SK-N-SH (cell line): Measurements from ENCODE around the gene KBTBD4. TPM values are rescaled to one million over a fixed set of nuclear protein-coding genes. Genes with fewer than 3 reads are reported as not detected.

Experiments used
- CTCF ChIA-PET: fragments of 300-600, 350-600 bp; formaldehyde crosslinking; extraction: SDS; loops from one replicate; lab custom pipeline; 2021; lab: Yijun Ruan, JAX
- POLR2A ChIA-PET: fragments of 350-600 bp; sonication (Branson Sonifier 250); formaldehyde crosslinking; extraction: SDS; loops from one replicate; lab custom pipeline; 2020; ENCODE audit warnings: antibody characterized with exemption, inconsistent platforms; lab: Yijun Ruan, JAX
- DNase-seq: peaks from one replicate; pipeline ENCODE4 v3.0.0; 2012
- H2AFZ ChIP-seq: fragments of 200-600 bp; sonication (generic); 2 replicates; pipeline ENCODE4 v1.8.1; 2016; ENCODE audit warnings: antibody characterized with exemption, mild to moderate bottlenecking, low read depth
- H3F3A ChIP-seq: fragments of 200-600 bp; sonication (generic); replicated peaks from 2 replicates; pipeline ENCODE3; 2016; ENCODE audit warnings: antibody characterized with exemption, mild to moderate bottlenecking; ENCODE audit not compliant: insufficient read depth
- H3K27ac ChIP-seq, 2 experiments: fragments of 200-500 bp in 1 of 2; fragments of 200-600 bp in 1 of 2; sonication (Bioruptor generic) in 1 of 2; sonication (generic), shearing (Covaris generic) in 1 of 2; 2 replicates each; pipeline versions ENCODE4 v1.5.1 to v1.6.1; 2014 to 2016; ENCODE audit warnings: low read depth in 2 of 2, inconsistent platforms in 1 of 2, low read length in 1 of 2, mild to moderate bottlenecking in 1 of 2, mixed read lengths in 1 of 2
- H3K27me3 ChIP-seq: fragments of 200-600 bp; sonication (generic), shearing (Covaris generic); 2 replicates; pipeline ENCODE4 v1.6.1; 2016; ENCODE audit warnings: mixed run types; ENCODE audit not compliant: insufficient read depth
- H3K36me3 ChIP-seq, 2 experiments: fragments of 200-500 bp in 1 of 2; fragments of 200-600 bp in 1 of 2; sonication (Bioruptor generic) in 1 of 2; sonication (generic) in 1 of 2; replicated peaks in 1 of 2; 2 replicates each; pipeline versions ENCODE3 to v1.5.1; 2014 to 2016; ENCODE audit warnings: low read length in 1 of 2, mild to moderate bottlenecking in 1 of 2; ENCODE audit not compliant: insufficient read depth in 2 of 2, control insufficient read depth in 1 of 2
- H3K4me1 ChIP-seq, 2 experiments: fragments of 200-500 bp in 1 of 2; fragments of 200-600 bp in 1 of 2; sonication (Bioruptor generic) in 1 of 2; sonication (generic), shearing (Covaris generic) in 1 of 2; 2 replicates each; pipeline versions ENCODE4 v1.5.1 to v1.6.1; 2014 to 2016; ENCODE audit warnings: low read depth in 1 of 2, low read length in 1 of 2, mixed run types in 1 of 2; ENCODE audit not compliant: insufficient read depth in 2 of 2, control insufficient read depth in 1 of 2
- H3K4me2 ChIP-seq: fragments of 200-600 bp; sonication (generic), shearing (Covaris generic); 2 replicates; pipeline ENCODE4 v1.6.1; 2017; ENCODE audit warnings: mixed run types
- H3K4me3 ChIP-seq, 2 experiments: fragments of 200-500 bp in 1 of 2; fragments of 200-600 bp in 1 of 2; sonication (Bioruptor generic) in 1 of 2; sonication (generic), shearing (Covaris generic) in 1 of 2; 2 replicates each; pipeline versions ENCODE4 v1.5.1 to v1.8.1; 2014 to 2016; ENCODE audit warnings: low read depth in 2 of 2, inconsistent platforms in 1 of 2, low read length in 1 of 2, mild to moderate bottlenecking in 1 of 2, mixed read lengths in 1 of 2, moderate library complexity in 1 of 2
- H3K79me2 ChIP-seq: fragments of 200-600 bp; sonication (generic); 2 replicates; pipeline ENCODE4 v1.8.1; 2017; ENCODE audit warnings: mild to moderate bottlenecking; ENCODE audit not compliant: insufficient read depth
- H3K9ac ChIP-seq: fragments of 200-600 bp; sonication (generic); 2 replicates; pipeline ENCODE4 v1.6.1; 2017; ENCODE audit warnings: mixed run types
- H3K9me2 ChIP-seq: fragments of 200-600 bp; sonication (generic); 2 replicates; pipeline ENCODE4 v1.6.1; 2017; ENCODE audit warnings: mixed run types
- H3K9me3 ChIP-seq: fragments of 200-600 bp; sonication (generic); 2 replicates; pipeline ENCODE4 v1.6.1; 2017; ENCODE audit warnings: mixed run types, mild to moderate bottlenecking, moderate library complexity
- H4K20me1 ChIP-seq: fragments of 200-600 bp; sonication (generic); 2 replicates; pipeline ENCODE4 v1.6.1; 2017; ENCODE audit warnings: mild to moderate bottlenecking, mixed run types; ENCODE audit not compliant: insufficient read depth
- FOXM1 ChIP-seq: IDR thresholded peaks from 2 replicates; pipeline ENCODE4 v1.4.0; 2012; ENCODE audit warnings: low read depth, mild to moderate bottlenecking
- GABPA ChIP-seq: IDR thresholded peaks from 2 replicates; pipeline ENCODE4 v1.4.0; 2012; ENCODE audit warnings: low read depth, mild to moderate bottlenecking
- IRF3 ChIP-seq: fragments of 150-350 bp; IDR thresholded peaks from 2 replicates; pipeline ENCODE4 v1.6.1; 2016; ENCODE audit warnings: mild to moderate bottlenecking, low read depth, low read length
- MAX ChIP-seq: IDR thresholded peaks from 2 replicates; pipeline ENCODE4 v1.4.0; 2012; ENCODE audit warnings: low read depth
- RAD21 ChIP-seq: IDR thresholded peaks from 2 replicates; pipeline ENCODE4 v1.6.1; 2012; ENCODE audit warnings: mild to moderate bottlenecking, low read length
- RCOR1 ChIP-seq: fragments of 150-350 bp; IDR thresholded peaks from 2 replicates; pipeline ENCODE4 v1.6.1; 2017; ENCODE audit warnings: antibody characterized with exemption, low read length
- RFX5 ChIP-seq: IDR thresholded peaks from 2 replicates; pipeline ENCODE4 v1.6.1; 2012; ENCODE audit warnings: mild to moderate bottlenecking, improper control_type of control experiment, low read length
- RXRA ChIP-seq: IDR thresholded peaks from 2 replicates; pipeline ENCODE4 v1.4.0; 2012; ENCODE audit warnings: low read depth, mild to moderate bottlenecking, borderline replicate concordance
- SMC3 ChIP-seq: IDR thresholded peaks from 2 replicates; pipeline ENCODE4 v1.6.1; 2012; ENCODE audit warnings: low read depth, low read length, improper control_type of control experiment
- TAF1 ChIP-seq: IDR thresholded peaks from 2 replicates; pipeline ENCODE4 v1.6.1; 2012; ENCODE audit warnings: low read depth, mild to moderate bottlenecking, low read length, moderate library complexity, borderline replicate concordance
- TEAD4 ChIP-seq: IDR thresholded peaks from 2 replicates; pipeline ENCODE4 v1.4.0; 2012; ENCODE audit warnings: mild to moderate bottlenecking, borderline replicate concordance; ENCODE audit not compliant: insufficient read depth
- USF1 ChIP-seq: IDR thresholded peaks from 2 replicates; pipeline ENCODE4 v1.4.0; 2012; ENCODE audit warnings: low read depth, borderline replicate concordance
- YY1 ChIP-seq: IDR thresholded peaks from 2 replicates; pipeline ENCODE4 v1.4.0; 2012; ENCODE audit warnings: low read depth, mild to moderate bottlenecking
- WGBS: methylation state at CpG from one replicate; pipeline ENCODE4 v1.1.6; 2017; ENCODE audit warnings: low lambda C conversion rate; 5-methylcytosine and 5-hydroxymethylcytosine counted together
- polyA plus RNA-seq, 3 experiments: library from polyadenylated mRNA; depleted of rRNA; stranded (reverse); fragments of >200 nt; gene quantifications; 2 replicates each; pipeline ENCODE4 v1.2.3, GENCODE V29; 2012

Gene KBTBD4
- polyA plus RNA-seq, 1 of the 3 experiments (the other 2 are of a cell fraction) = 16.8 TPM

- H3K27me3 ChIP-seq = no peaks in the 10 kb centered on the region
- H2AFZ ChIP-seq = no peak overlapping the region
- H3K9ac ChIP-seq = no peak overlapping the region
- no peak overlapping the region for H3K27ac ChIP-seq
- H3F3A ChIP-seq = peaks cover 13% of the 10 kb centered on the region
- H3K4me1 ChIP-seq = peaks cover 0 to 9% of the 10 kb centered on the region in 2 experiments; a peak in 1 of 4 replicates
- peaks cover 50 to 62% of the 10 kb centered on the region in 2 experiments for H3K36me3 ChIP-seq
- no peaks in the 10 kb centered on the region for H3K9me3 ChIP-seq
- WGBS = 95% methylated on average over 2 of the region's 2 CpGs
- CTCF ChIA-PET = interaction anchor here (2.0 kb wide), 1 partner anchor 26 kb away, joined by 7 read pairs; the partner anchor contains the start of gene C1QTNF4
- POLR2A ChIA-PET = no interaction called here
- H4K20me1 ChIP-seq = no peaks in the 10 kb centered on the region
- H3K79me2 ChIP-seq = no peaks in the 10 kb centered on the region
- no peak overlapping the region for H3K4me2 ChIP-seq
- H3K9me2 ChIP-seq = no peaks in the 10 kb centered on the region
- no peak overlapping the region for H3K4me3 ChIP-seq
- TF ChIP-seq TAF1 (no peak), IRF3 (no peak), TEAD4 (no peak), MAX (no peak), RXRA (no peak), SMC3 (no peak), RAD21 (no peak), GABPA (no peak), FOXM1 (no peak), USF1 (no peak), RCOR1 (no peak)
- no peak for DNase-seq
Measured at GRCh38 chr11:47620836-47621378, 42.1 kb upstream of the KBTBD4 start.

GRCh38 chr11:47617417-47617809 is 38.6 kb upstream of the KBTBD4 start:
- Histone ChIP-seq H3K4me3 (no peak overlapping the region), H3F3A (peaks cover 13% of the 10 kb centered on the region), H4K20me1 (no peaks in the 10 kb centered on the region), H2AFZ (no peak overlapping the region), H3K4me2 (peak overlapping the region; percentile 25; the same call in 1 of the 2 replicates), H3K9me2 (no peaks in the 10 kb centered on the region), H3K9ac (no peak overlapping the region), H3K27me3 (no peaks in the 10 kb centered on the region), H3K4me1 (peaks cover 0 to 9% of the 10 kb centered on the region in 2 experiments; a peak in 1 of 4 replicates), H3K36me3 (peaks cover 31 to 39% of the 10 kb centered on the region in 2 experiments), H3K27ac (peak overlapping the region in 1 of 2 experiments; percentile 44; a peak in 1 of 4 replicates), H3K79me2 (no peaks in the 10 kb centered on the region), H3K9me3 (no peaks in the 10 kb centered on the region)
- TF ChIP-seq YY1 = no peak
- no peak for TF ChIP-seq RFX5
- TF ChIP-seq SMC3 = no peak
- no peak for TF ChIP-seq GABPA
- 52% methylated on average over 3 of the region's 3 CpGs for WGBS
- POLR2A ChIA-PET = interaction anchor here (1.0 kb wide), 1 partner anchor 9 kb away, joined by 3 read pairs; no protein-coding TSS in a partner anchor
- CTCF ChIA-PET = interaction anchor here (0.6 to 2.3 kb wide), 16 partner anchors 11 to 235 kb away, joined by 3 to 18 read pairs (median 3); partner anchors contain the start of genes C1QTNF4 and FAM180B
- DNase-seq = no peak
